Mesothelial cell of epicardium (in vitro differentiated cells): ENCODE data around the gene PAFAH1B1. TPM values are rescaled to one million over a fixed set of nuclear protein-coding genes. Genes with fewer than 3 reads are reported as not detected.
A peak's percentile ranks its signal among the peaks of the same experiment; 100 is the strongest.

Experiments
- DNase-seq, 2 experiments: peaks; one replicate each; pipeline ENCODE4 v3.0.0; 2021; ENCODE audit warnings: low spot score in 2 of 2; ENCODE audit not compliant: unreplicated experiment in 2 of 2
- H3K27ac Mint-ChIP-seq: 2 replicates; pipeline ENCODE4 v1.8.0; 2021; ENCODE audit warnings: mixed read lengths
- H3K27me3 Mint-ChIP-seq: 2 replicates; pipeline ENCODE4 v1.8.0; 2021; ENCODE audit warnings: low read depth, mixed read lengths
- H3K36me3 Mint-ChIP-seq: 2 replicates; pipeline ENCODE4 v1.8.0; 2021; ENCODE audit warnings: mixed read lengths
- H3K4me1 Mint-ChIP-seq: 2 replicates; pipeline ENCODE4 v1.8.0; 2021; ENCODE audit warnings: mixed read lengths
- H3K4me3 Mint-ChIP-seq: 2 replicates; pipeline ENCODE4 v1.8.0; 2021; ENCODE audit warnings: mild to moderate bottlenecking, moderate library complexity, mixed read lengths
- H3K9me3 Mint-ChIP-seq: 2 replicates; pipeline ENCODE4 v1.8.0; 2021; ENCODE audit warnings: mixed read lengths
- total RNA-seq: library from RNA; stranded (reverse); gene quantifications from 3 replicates; pipeline ENCODE4 v1.2.1, GENCODE V29; 2021
- TF ChIP-seq, protein P1 (sequence below): fragments of 200-600 bp; sonication (generic); IDR thresholded peaks from one replicate; pipeline ENCODE4 v1.5.0; 2021; ENCODE audit warnings: antibody characterized with exemption; ENCODE audit not compliant: unreplicated experiment

Gene PAFAH1B1
- total RNA-seq, 1 donor from 2014 or later: 144 TPM

DNA sequence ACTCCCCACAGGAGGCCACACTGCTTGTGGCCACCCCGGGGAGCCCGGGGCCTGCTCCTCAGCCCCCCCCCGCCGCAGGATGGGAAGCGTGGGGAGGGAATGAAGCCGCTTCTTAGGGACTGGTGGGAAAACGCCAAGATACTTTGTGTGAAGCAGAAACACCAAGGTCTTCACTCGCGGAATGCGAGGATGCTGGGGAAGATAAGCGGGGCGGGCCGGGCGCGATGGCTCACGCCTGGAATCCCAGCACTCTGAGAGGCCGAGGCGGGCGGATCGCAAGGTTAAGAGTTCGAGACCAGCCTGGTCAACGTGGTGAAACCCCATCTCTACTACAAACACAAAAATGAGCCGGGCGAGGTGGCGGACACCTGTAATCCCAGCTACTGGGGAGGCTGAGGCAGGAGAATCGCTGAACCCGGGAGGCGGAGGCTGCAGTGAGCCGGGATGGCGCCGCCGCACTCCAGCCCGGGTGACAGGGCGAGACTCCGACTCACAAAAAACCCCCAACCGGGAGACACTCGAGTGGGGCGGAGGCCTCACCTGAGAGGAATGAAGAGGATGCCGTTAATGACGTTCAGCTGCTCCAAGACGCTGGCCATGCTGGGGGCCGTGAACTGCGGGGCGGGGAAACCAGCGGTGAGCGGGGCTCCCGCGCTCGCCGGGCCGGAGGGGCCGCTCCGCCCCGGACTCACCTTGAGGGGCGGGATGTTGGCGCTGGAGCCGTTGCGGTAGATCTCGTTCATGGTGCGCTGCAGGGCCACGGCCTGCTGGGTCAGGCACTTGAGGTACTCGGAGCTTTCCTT is 97.8 kb downstream of the PAFAH1B1 start:
- Mint-ChIP-seq H3K4me3 (no peak overlapping the region), H3K27ac (no peak overlapping the region), H3K27me3 (no peaks in the 10 kb centered on the region), H3K9me3 (no peaks in the 10 kb centered on the region), H3K4me1 (peaks cover 6% of the 10 kb centered on the region), H3K36me3 (peaks cover 6% of the 10 kb centered on the region)
- no peak for DNase-seq
- TF ChIP-seq, protein P1, sequence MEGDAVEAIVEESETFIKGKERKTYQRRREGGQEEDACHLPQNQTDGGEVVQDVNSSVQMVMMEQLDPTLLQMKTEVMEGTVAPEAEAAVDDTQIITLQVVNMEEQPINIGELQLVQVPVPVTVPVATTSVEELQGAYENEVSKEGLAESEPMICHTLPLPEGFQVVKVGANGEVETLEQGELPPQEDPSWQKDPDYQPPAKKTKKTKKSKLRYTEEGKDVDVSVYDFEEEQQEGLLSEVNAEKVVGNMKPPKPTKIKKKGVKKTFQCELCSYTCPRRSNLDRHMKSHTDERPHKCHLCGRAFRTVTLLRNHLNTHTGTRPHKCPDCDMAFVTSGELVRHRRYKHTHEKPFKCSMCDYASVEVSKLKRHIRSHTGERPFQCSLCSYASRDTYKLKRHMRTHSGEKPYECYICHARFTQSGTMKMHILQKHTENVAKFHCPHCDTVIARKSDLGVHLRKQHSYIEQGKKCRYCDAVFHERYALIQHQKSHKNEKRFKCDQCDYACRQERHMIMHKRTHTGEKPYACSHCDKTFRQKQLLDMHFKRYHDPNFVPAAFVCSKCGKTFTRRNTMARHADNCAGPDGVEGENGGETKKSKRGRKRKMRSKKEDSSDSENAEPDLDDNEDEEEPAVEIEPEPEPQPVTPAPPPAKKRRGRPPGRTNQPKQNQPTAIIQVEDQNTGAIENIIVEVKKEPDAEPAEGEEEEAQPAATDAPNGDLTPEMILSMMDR: no peak

DNA sequence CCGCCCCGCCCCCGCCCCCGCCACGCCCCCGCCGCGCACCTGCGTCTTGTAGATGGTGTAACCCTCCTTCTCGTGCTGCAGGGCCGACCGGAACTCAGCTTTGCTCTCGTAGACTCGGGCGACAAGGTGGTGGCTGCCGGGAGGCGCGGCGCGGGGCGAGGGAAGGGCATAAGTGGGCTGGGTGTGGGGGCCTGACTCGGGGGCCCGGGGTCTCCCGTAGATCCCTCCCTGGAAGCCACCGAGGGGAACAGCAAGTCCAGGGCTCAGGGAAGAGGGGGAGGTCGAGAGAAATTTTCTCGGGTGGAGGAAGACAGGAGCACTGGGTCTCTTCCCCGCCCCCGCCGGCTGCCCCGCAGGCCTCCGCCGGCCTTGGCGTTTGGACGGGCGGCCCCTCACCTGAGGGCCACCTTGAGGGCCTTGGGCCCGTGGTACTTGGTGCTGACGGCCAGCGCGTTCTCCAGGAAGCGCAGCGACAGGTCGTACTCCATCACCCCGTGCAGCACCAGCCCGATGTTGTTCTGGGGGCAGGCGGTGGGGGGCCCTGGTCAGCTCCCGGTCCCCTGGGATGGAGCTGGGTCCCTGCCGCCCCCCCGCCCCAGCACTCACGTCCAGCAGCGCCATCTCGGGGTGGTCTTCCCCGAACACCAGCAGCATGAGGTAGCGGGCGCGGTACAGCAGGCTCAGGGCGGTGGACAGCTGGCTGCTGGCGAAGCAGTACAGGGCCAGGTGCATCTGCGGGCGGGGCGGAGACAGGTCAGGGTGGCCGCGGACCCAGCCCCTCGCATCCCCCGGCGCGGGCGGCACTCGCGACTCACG is 98.7 kb downstream of the PAFAH1B1 start:
- H3K27me3 Mint-ChIP-seq: no peaks in the 10 kb centered on the region
- no peak overlapping the region for H3K4me3 Mint-ChIP-seq
- H3K36me3 Mint-ChIP-seq: peaks cover 6% of the 10 kb centered on the region
- no peak for DNase-seq
- H3K9me3 Mint-ChIP-seq: no peaks in the 10 kb centered on the region
- H3K27ac Mint-ChIP-seq: no peak overlapping the region
- TF ChIP-seq, protein P1: no peak
- H3K4me1 Mint-ChIP-seq: peaks cover 6% of the 10 kb centered on the region

DNA sequence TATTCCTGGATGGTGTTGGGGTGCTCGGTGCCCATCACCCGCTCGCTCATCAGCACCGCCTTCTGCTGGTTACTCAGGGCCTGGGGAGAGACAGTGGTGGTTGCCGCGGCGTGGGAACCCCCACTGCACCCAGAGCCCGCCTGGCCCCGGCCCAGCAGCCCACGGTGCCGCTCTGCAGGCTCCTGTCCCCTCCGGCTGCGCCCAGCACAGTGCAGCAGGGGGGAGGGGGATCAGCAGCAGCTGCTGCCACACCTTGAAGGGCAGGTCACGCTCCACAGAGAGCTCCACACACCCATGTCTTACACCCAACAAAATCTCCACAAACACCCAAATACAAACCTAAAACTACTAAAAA is 99.3 kb downstream of the PAFAH1B1 start:
- TF ChIP-seq, protein P1: no peak
- H3K4me1 Mint-ChIP-seq: peaks cover 6% of the 10 kb centered on the region
- H3K27me3 Mint-ChIP-seq: no peaks in the 10 kb centered on the region
- peaks cover 6% of the 10 kb centered on the region for H3K36me3 Mint-ChIP-seq
- DNase-seq: no peak
- H3K4me3 Mint-ChIP-seq: no peak overlapping the region
- H3K9me3 Mint-ChIP-seq: no peaks in the 10 kb centered on the region
- H3K27ac Mint-ChIP-seq: no peak overlapping the region

DNA sequence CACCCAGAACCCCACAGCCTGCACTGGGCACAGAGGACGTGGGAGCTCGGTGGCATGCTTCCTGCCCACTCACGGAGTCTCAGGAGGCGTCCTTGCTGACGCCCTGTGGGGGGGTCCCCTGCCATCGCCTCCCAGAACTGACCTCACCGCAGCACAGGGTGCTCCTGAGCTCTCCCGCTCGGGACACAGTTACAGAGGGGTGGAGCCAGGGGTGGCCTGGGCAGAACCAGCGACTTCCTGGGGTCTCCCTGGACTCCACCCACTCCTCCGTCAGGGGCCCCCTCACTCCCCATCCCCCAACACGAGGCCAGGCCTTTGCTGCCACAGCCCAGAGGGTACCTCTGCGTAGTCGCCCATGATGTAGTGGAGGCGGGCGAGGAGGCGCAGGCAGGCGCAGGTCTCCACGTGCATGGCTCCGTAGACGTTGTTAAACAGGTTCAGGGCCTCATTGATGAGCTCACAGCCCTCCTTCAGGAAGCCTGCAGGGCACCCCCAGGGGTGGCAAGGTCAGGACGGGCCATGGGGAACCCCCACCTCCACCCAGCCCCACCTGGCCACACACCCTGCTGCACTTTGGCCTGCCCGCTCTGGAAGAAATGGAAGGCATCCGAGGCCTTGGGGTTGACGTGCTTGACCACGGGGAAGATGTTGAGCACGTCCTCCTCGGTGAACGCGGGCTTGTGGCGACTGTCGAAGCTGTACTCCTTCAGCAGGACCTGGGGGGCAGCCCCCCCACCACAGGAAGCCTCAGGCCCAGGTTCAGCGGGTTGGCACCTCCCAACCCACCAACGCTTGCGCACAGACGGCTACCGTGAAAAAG is 100.3 kb downstream of the PAFAH1B1 start:
- Mint-ChIP-seq H3K27me3 (no peaks in the 10 kb centered on the region), H3K9me3 (no peaks in the 10 kb centered on the region), H3K4me3 (no peak overlapping the region), H3K4me1 (peaks cover 6% of the 10 kb centered on the region), H3K27ac (no peak overlapping the region), H3K36me3 (peaks cover 6% of the 10 kb centered on the region)
- DNase-seq: no peak
- TF ChIP-seq, protein P1: no peak

DNA sequence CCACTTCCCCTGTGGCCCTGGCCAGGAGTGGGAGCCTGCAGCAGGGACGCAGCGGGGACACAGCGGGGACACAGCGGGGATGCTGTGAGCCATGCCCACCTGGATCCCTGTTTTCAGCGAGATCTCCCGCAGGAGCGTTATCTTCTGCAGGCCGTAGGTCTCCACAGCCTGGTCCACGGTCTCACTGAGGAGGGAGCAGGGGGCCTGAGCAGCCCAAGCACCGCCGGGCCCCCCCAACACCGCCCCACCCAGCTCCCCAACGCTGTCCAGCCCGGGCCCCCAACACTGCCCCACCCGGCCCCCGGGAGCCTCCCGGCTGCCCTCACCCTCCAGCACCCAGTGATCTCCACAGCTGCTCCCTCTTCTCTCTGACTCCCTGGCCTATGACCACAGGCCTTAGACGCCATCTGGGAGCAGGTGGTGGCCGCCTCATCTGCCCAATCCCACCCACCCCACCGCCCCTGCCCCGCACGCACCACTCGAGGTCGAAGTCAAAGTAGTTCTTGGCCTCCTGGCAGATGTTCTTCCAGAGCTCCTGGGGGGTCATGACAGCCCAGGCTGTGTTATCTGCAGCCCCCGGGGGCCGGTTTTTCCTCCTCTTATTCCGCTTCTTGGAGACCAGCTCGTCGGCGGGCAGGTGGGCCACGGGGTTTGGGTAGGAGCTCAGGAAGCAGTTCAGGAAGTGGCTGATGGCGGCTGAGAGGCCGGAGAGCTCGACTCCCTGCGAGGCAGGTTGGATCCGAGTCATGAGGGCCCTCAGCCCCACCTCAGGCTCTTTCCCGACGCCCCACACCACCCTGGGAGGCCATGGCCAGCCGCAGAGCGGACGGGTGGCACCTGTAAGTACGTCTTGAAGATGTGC is 101.2 kb downstream of the PAFAH1B1 start:
- H3K27ac Mint-ChIP-seq: no peak overlapping the region
- DNase-seq: peak in 1 of 2 experiments; percentile 26
- H3K27me3 Mint-ChIP-seq: no peaks in the 10 kb centered on the region
- H3K9me3 Mint-ChIP-seq: no peaks in the 10 kb centered on the region
- TF ChIP-seq, protein P1: no peak
- peaks cover 6% of the 10 kb centered on the region for H3K36me3 Mint-ChIP-seq
- no peak overlapping the region for H3K4me3 Mint-ChIP-seq
- no peaks in the 10 kb centered on the region for H3K4me1 Mint-ChIP-seq
